Inflammatory macrophage treated with lipopolysaccharide for 4 hours (primary cell): Measurements from ENCODE around the gene GLB1L3.

Experiments used
- DNase-seq: peaks from one replicate; pipeline ENCODE4 v3.0.0-alpha.2; 2020

The GLB1L3 gene

GRCh38 chr11:134365011-134365925 is 89.1 kb downstream of the GLB1L3 start:
- DNase-seq = no peak

GRCh38 chr11:134366254-134366653 is 90.1 kb downstream of the GLB1L3 start:
- DNase-seq = no peak

- DNase-seq = no peak
Measured at GRCh38 chr11:134367781-134368180, 91.6 kb downstream of the GLB1L3 start.
